Vagina (tissue), 2 donors: Measurements from ENCODE around the gene BBLN.

Source experiments
- POLR2AphosphoS5 ChIP-seq, 2 donors: sonication (generic); formaldehyde crosslinking; IDR thresholded peaks; one replicate each; pipeline ENCODE4 v1.9.0; 2017; ENCODE audit warnings: antibody characterized with exemption in 2 of 2, mild to moderate bottlenecking in 2 of 2, low read depth in 1 of 2; ENCODE audit not compliant: insufficient read depth in 1 of 2
- TF ChIP-seq, protein P1 (sequence below), 3 experiments: fragments of 450-650 bp in 2 of 3; fragments of 200-600 bp in 1 of 3; sonication (generic) in 1 of 3; IDR thresholded peaks; one replicate each; pipeline ENCODE4 v1.5.1; 2017 to 2019; ENCODE audit warnings: antibody characterized with exemption in 3 of 3, mild to moderate bottlenecking in 2 of 3, moderate library complexity in 2 of 3

DNA sequence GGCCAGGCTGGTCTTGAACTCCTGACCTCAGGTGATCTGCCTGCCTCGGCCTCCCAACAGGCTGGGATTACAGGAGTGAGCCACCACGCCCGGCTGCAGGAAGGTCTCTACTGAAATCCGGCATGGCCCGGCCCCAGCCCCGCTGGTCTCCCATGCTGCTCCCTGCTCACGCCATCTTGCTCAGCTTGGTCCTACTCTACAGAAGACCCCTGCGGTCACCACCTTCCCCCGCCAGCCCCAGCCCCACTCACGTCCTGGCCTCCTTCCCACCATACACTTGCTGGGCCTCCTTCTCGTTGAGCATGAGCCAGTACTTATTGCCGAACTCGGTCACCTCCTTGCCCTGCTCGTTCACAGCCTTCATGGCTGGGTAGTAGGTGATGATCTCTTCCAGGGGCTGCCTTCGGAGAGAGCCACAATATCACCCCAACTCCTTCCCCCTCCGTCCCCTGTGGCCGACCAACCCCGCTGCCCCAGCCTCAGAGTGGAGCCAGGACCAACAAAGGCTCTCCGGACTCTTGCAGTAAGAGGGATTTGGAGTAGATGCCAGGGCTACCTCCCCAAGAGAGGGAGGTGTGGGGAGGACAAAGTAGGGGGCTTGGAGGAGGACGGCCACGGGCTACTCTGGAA is 36.5 kb upstream of the BBLN start:
- TF ChIP-seq, protein P1, sequence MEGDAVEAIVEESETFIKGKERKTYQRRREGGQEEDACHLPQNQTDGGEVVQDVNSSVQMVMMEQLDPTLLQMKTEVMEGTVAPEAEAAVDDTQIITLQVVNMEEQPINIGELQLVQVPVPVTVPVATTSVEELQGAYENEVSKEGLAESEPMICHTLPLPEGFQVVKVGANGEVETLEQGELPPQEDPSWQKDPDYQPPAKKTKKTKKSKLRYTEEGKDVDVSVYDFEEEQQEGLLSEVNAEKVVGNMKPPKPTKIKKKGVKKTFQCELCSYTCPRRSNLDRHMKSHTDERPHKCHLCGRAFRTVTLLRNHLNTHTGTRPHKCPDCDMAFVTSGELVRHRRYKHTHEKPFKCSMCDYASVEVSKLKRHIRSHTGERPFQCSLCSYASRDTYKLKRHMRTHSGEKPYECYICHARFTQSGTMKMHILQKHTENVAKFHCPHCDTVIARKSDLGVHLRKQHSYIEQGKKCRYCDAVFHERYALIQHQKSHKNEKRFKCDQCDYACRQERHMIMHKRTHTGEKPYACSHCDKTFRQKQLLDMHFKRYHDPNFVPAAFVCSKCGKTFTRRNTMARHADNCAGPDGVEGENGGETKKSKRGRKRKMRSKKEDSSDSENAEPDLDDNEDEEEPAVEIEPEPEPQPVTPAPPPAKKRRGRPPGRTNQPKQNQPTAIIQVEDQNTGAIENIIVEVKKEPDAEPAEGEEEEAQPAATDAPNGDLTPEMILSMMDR (IDR thresholded peaks at IDR 0.05), result no peak
- no peak for TF ChIP-seq POLR2AphosphoS5 (IDR thresholded peaks at IDR 0.05; ENCODE audit: insufficient read depth in 1 of 2, low read depth in 1 of 2)
